B cell (primary cell): ENCODE results near the gene ZBTB46. TPM values are rescaled to one million over a fixed set of nuclear protein-coding genes. Genes with fewer than 3 reads are reported as not detected.

Source experiments
- ATAC-seq: fragments of 200-7000 bp; cut with Tn5 transposase; one replicate; pipeline ENCODE4 v1.10.0; 2021; ENCODE audit warnings: low read depth, mild to moderate bottlenecking, moderate number of reproducible peaks, moderate library complexity
- CTCF ChIA-PET: fragments of 350-600 bp; sonication (Branson Sonifier 250); formaldehyde crosslinking; loops from one replicate; lab custom pipeline; 2021; ENCODE audit warnings: antibody characterized with exemption, inconsistent platforms; lab: Charles Lee
- POLR2A ChIA-PET: fragments of 350-600 bp; sonication (Branson Sonifier 250); formaldehyde crosslinking; loops from one replicate; lab custom pipeline; 2021; ENCODE audit warnings: antibody characterized with exemption; lab: Charles Lee
- DNase-seq: peaks from one replicate; pipeline ENCODE4 v3.0.0; 2013
- H2AFZ ChIP-seq: 2 replicates; pipeline ENCODE4 v1.6.1; 2012; ENCODE audit warnings: mild to moderate bottlenecking, low read depth, low read length; ENCODE audit not compliant: insufficient read depth, poor library complexity, severe bottlenecking
- H3K27ac ChIP-seq, 2 donors: 1 replicate in 1 of 2; 2 replicates in 1 of 2; pipeline ENCODE4 v1.5.1; 2012 to 2013; ENCODE audit warnings: low read length in 2 of 2, mild to moderate bottlenecking in 2 of 2, moderate library complexity in 1 of 2
- H3K27me3 ChIP-seq, 4 experiments: fragments of 200-600 bp in 1 of 4; sonication (generic) in 1 of 4; replicated peaks in 1 of 4; 1 replicate in 2 of 4; 2 replicates in 2 of 4; pipeline versions ENCODE4 v1.6.1 to v1.7.0; 2013 to 2016; ENCODE audit warnings: low read length in 3 of 4, mild to moderate bottlenecking in 2 of 4, mixed read lengths in 1 of 4, moderate library complexity in 1 of 4; ENCODE audit not compliant: insufficient read depth in 4 of 4, control insufficient read depth in 3 of 4; ENCODE audit errors: control extremely low read depth in 1 of 4
- H3K36me3 ChIP-seq, 2 experiments: replicated peaks in 1 of 2; 1 replicate in 1 of 2; 2 replicates in 1 of 2; pipeline versions ENCODE4 v1.6.1 to v1.7.1; 2013; ENCODE audit warnings: low read length in 1 of 2; ENCODE audit not compliant: insufficient read depth in 2 of 2, control insufficient read depth in 1 of 2; ENCODE audit errors: control extremely low read depth in 1 of 2, extremely low read depth in 1 of 2
- H3K4me1 ChIP-seq, 2 donors: fragments of 200-600 bp in 1 of 2; sonication (generic) in 1 of 2; 1 replicate in 1 of 2; 2 replicates in 1 of 2; pipeline versions ENCODE4 v1.5.1 to v1.6.1; 2013 to 2017; ENCODE audit warnings: low read length in 2 of 2; ENCODE audit not compliant: control insufficient read depth in 2 of 2, insufficient read depth in 2 of 2
- H3K4me2 ChIP-seq: replicated peaks from 2 replicates; pipeline ENCODE3; 2012; ENCODE audit warnings: mild to moderate bottlenecking, low read depth, low read length; ENCODE audit not compliant: poor library complexity, severe bottlenecking
- H3K4me3 ChIP-seq, 5 experiments: fragments of 200-600 bp in 1 of 5; sonication (generic) in 1 of 5; 1 replicate in 3 of 5; 2 replicates in 2 of 5; pipeline versions ENCODE4 v1.5.1 to v1.7.0; 2011 to 2016; ENCODE audit warnings: low read length in 4 of 5, mild to moderate bottlenecking in 4 of 5, low read depth in 2 of 5, control low read depth in 1 of 5, moderate library complexity in 1 of 5; ENCODE audit not compliant: insufficient read depth in 1 of 5; ENCODE audit errors: control extremely low read depth in 1 of 5, extremely low read depth in 1 of 5
- H3K79me2 ChIP-seq: fragments of 200-600 bp; sonication (generic); one replicate; pipeline ENCODE4 v1.6.0; 2016; ENCODE audit warnings: low read length; ENCODE audit not compliant: control insufficient read depth, insufficient read depth
- H3K9ac ChIP-seq: fragments of 200-600 bp; sonication (generic); 2 replicates; pipeline ENCODE4 v1.6.1; 2017; ENCODE audit warnings: mild to moderate bottlenecking, low read length, moderate library complexity
- H3K9me3 ChIP-seq, 3 donors: one replicate each; pipeline versions ENCODE4 v1.6.1 to v1.7.1; 2013; ENCODE audit warnings: low read length in 2 of 3; ENCODE audit not compliant: control insufficient read depth in 2 of 3, insufficient read depth in 1 of 3; ENCODE audit errors: control extremely low read depth in 1 of 3
- H4K20me1 ChIP-seq: 2 replicates; pipeline ENCODE4 v1.6.0; 2012; ENCODE audit warnings: mild to moderate bottlenecking, low read length; ENCODE audit not compliant: insufficient read depth, control insufficient read depth, poor library complexity, severe bottlenecking
- H3K27ac Mint-ChIP-seq: one replicate; pipeline ENCODE4 v1.8.0; 2021; ENCODE audit warnings: mixed read lengths
- H3K27me3 Mint-ChIP-seq: one replicate; pipeline ENCODE4 v1.8.0; 2021; ENCODE audit warnings: mixed read lengths
- H3K4me1 Mint-ChIP-seq: one replicate; pipeline ENCODE4 v1.8.0; 2021; ENCODE audit warnings: mixed read lengths
- H3K4me3 Mint-ChIP-seq: one replicate; pipeline ENCODE4 v1.8.0; 2021; ENCODE audit warnings: mixed read lengths
- H3K9me3 Mint-ChIP-seq: one replicate; pipeline ENCODE4 v1.8.0; 2022; ENCODE audit warnings: mixed read lengths; ENCODE audit not compliant: insufficient read depth
- CTCF ChIP-seq: fragments of 200-600 bp; IDR thresholded peaks from one replicate; pipeline ENCODE4 v1.8.0; 2022; ENCODE audit warnings: antibody characterized with exemption, mild to moderate bottlenecking
- EZH2 ChIP-seq: IDR thresholded peaks from 2 replicates; pipeline ENCODE4 v1.6.1; 2012; ENCODE audit warnings: borderline replicate concordance, low read depth, mild to moderate bottlenecking, moderate library complexity, low read length; ENCODE audit not compliant: insufficient read depth, poor library complexity, severe bottlenecking
- WGBS: methylation state at CpG from one replicate; pipeline ENCODE4 v1.1.5; 2013; ENCODE audit warnings: missing lambda C conversion rate; ENCODE audit not compliant: insufficient coverage; 5-methylcytosine and 5-hydroxymethylcytosine counted together
- intact Hi-C: fragments of 100-400 bp; cut with micrococcal nuclease; formaldehyde crosslinking; loops from one replicate; pipeline ENCODE4 v1.10.0; 2022
- polyA plus RNA-seq: library from polyadenylated mRNA; depleted of rRNA; stranded (reverse); fragments of >200 nt; gene quantifications from 2 replicates; pipeline ENCODE4 v1.2.3, GENCODE V29; 2012
- total RNA-seq, 2 donors: library from RNA; stranded (reverse); fragments of 120-200 nt in 1 of 2; gene quantifications; 1 replicate in 1 of 2; 2 replicates in 1 of 2; pipeline versions ENCODE4 v1.2.3 to v1.2.4, GENCODE V29; 2013 to 2022

The ZBTB46 gene
- total and polyA plus RNA-seq, 2 donors (not counting 1 experiment from before 2014, with no cell fraction given), result 0.16 to 0.64 TPM

GRCh38 chr20:63811491-63811875, 19.6 kb downstream of the ZBTB46 start:
- TF ChIP-seq EZH2 (no peak), CTCF (no peak)
- Histone ChIP-seq H3K4me1 (no peaks in the 10 kb centered on the region), H2AFZ (no peak overlapping the region), H3K27me3 (no peaks in the 10 kb centered on the region), H4K20me1 (no peaks in the 10 kb centered on the region), H3K27ac (no peak overlapping the region), H3K36me3 (no peaks in the 10 kb centered on the region), H3K9me3 (peaks cover 0 to 10% (median 0%) of the 10 kb centered on the region in 3 donors), H3K79me2 (no peaks in the 10 kb centered on the region), H3K4me3 (no peak overlapping the region), H3K4me2 (no peak overlapping the region), H3K9ac (no peak overlapping the region)
- intact Hi-C loops, result no loop called here
- H3K4me3 Mint-ChIP-seq, result no peak overlapping the region
- 93% methylated on average over 8 of the region's 8 CpGs for WGBS
- no peak for DNase-seq
- H3K27me3 Mint-ChIP-seq, result no peaks in the 10 kb centered on the region
- ChIA-PET POLR2A (no interaction called here), CTCF (no interaction called here)
- H3K27ac Mint-ChIP-seq, result no peak overlapping the region
- H3K9me3 Mint-ChIP-seq, result no peaks in the 10 kb centered on the region
- no peaks in the 10 kb centered on the region for H3K4me1 Mint-ChIP-seq
- ATAC-seq, result no peak

GRCh38 chr20:63810730-63811490, 20.2 kb downstream of the ZBTB46 start:
- Mint-ChIP-seq H3K4me3 (no peak overlapping the region), H3K9me3 (no peaks in the 10 kb centered on the region), H3K27ac (no peak overlapping the region), H3K27me3 (no peaks in the 10 kb centered on the region), H3K4me1 (no peaks in the 10 kb centered on the region)
- POLR2A ChIA-PET, result no interaction called here
- DNase-seq (no peak), ATAC-seq (no peak)
- CTCF ChIA-PET, result no interaction called here
- no peak overlapping the region for H3K27ac ChIP-seq
- H3K27me3 ChIP-seq, result no peaks in the 10 kb centered on the region
- TF ChIP-seq EZH2, result no peak
- TF ChIP-seq CTCF, result no peak
- peaks cover 0 to 10% (median 0%) of the 10 kb centered on the region in 3 donors for H3K9me3 ChIP-seq
- no peaks in the 10 kb centered on the region for H3K36me3 ChIP-seq
- H3K4me1 ChIP-seq, result no peaks in the 10 kb centered on the region
- H4K20me1 ChIP-seq, result no peaks in the 10 kb centered on the region
- no peak overlapping the region for H3K4me2 ChIP-seq
- intact Hi-C loops, result no loop called here
- no peak overlapping the region for H3K4me3 ChIP-seq
- H2AFZ ChIP-seq, result no peak overlapping the region
- no peaks in the 10 kb centered on the region for H3K79me2 ChIP-seq
- 85% methylated on average over 20 of the region's 25 CpGs for WGBS
- no peak overlapping the region for H3K9ac ChIP-seq
